Measurements from ENCODE around the gene LAMA4.

GRCh38 chr6:112139052-112139451 is 115.3 kb downstream of the LAMA4 start:
- no peak for TF ChIP-seq POLR2A (IDR thresholded peaks at IDR 0.05; ENCODE audit: low read depth, low read length)
- TF ChIP-seq POLR2AphosphoS5 (IDR thresholded peaks at IDR 0.05; ENCODE audit: low read depth, low read length), result no peak
